GM23248 (cell line): ENCODE results near the gene CAMTA1. TPM values are rescaled to one million over a fixed set of nuclear protein-coding genes. Genes with fewer than 3 reads are reported as not detected.

Experiments used
- DNase-seq: peaks from one replicate; pipeline ENCODE4 v3.0.0-alpha.2; 2015
- H2AFZ ChIP-seq: fragments of 200-600 bp; sonication (generic); 2 replicates; pipeline ENCODE4 v1.6.1; 2016; ENCODE audit warnings: antibody characterized with exemption
- H3F3A ChIP-seq: fragments of 200-600 bp; sonication (generic); 2 replicates; pipeline ENCODE4 v1.6.1; 2016; ENCODE audit warnings: mild to moderate bottlenecking, antibody characterized with exemption, mixed run types; ENCODE audit not compliant: insufficient read depth
- H3K27ac ChIP-seq: fragments of 200-600 bp; sonication (generic); 2 replicates; pipeline ENCODE4 v1.5.1; 2016; ENCODE audit warnings: mild to moderate bottlenecking
- H3K27me3 ChIP-seq: fragments of 200-600 bp; sonication (generic); replicated peaks from 2 replicates; pipeline ENCODE4 v1.6.1; 2016; ENCODE audit warnings: mild to moderate bottlenecking; ENCODE audit not compliant: insufficient read depth
- H3K36me3 ChIP-seq: fragments of 200-600 bp; sonication (generic); 2 replicates; pipeline ENCODE4 v1.6.1; 2016; ENCODE audit warnings: low read depth, mild to moderate bottlenecking
- H3K4me1 ChIP-seq: fragments of 200-600 bp; sonication (generic); 2 replicates; pipeline ENCODE4 v1.6.1; 2016; ENCODE audit warnings: mild to moderate bottlenecking; ENCODE audit not compliant: insufficient read depth
- H3K4me2 ChIP-seq: fragments of 200-600 bp; sonication (generic); one replicate; pipeline ENCODE4 v1.6.1; 2016; ENCODE audit warnings: mild to moderate bottlenecking; ENCODE audit not compliant: unreplicated experiment
- H3K4me3 ChIP-seq: fragments of 200-600 bp; sonication (generic); 2 replicates; pipeline ENCODE4 v1.5.1; 2016; ENCODE audit warnings: mild to moderate bottlenecking
- H3K79me2 ChIP-seq: fragments of 200-600 bp; sonication (generic); 2 replicates; pipeline ENCODE4 v1.6.1; 2016; ENCODE audit warnings: mild to moderate bottlenecking; ENCODE audit not compliant: insufficient read depth
- H3K9ac ChIP-seq: fragments of 200-600 bp; sonication (generic); 2 replicates; pipeline ENCODE4 v1.6.1; 2016; ENCODE audit warnings: mild to moderate bottlenecking
- H3K9me2 ChIP-seq: fragments of 200-600 bp; sonication (generic); 2 replicates; pipeline ENCODE4 v1.6.1; 2016; ENCODE audit warnings: mixed run types, mild to moderate bottlenecking, moderate library complexity; ENCODE audit not compliant: insufficient read depth
- H3K9me3 ChIP-seq: fragments of 200-600 bp; sonication (generic); one replicate; pipeline ENCODE4 v1.6.1; 2017; ENCODE audit warnings: low read depth
- H4K20me1 ChIP-seq: fragments of 200-600 bp; sonication (generic); 2 replicates; pipeline ENCODE4 v1.6.0; 2016; ENCODE audit not compliant: insufficient read depth
- EZH2 ChIP-seq: fragments of 200-600 bp; sonication (generic); IDR thresholded peaks from 2 replicates; pipeline ENCODE4 v1.6.1; 2018; ENCODE audit warnings: antibody characterized with exemption, mild to moderate bottlenecking; ENCODE audit not compliant: insufficient read depth, poor library complexity, severe bottlenecking
- EZH2phosphoT487 ChIP-seq: fragments of 200-600 bp; sonication (generic); IDR thresholded peaks from 2 replicates; pipeline ENCODE4 v1.6.1; 2018; ENCODE audit warnings: antibody characterized with exemption, moderate library complexity, mild to moderate bottlenecking, low read depth; ENCODE audit not compliant: insufficient read depth
- WGBS, 2 experiments: methylation state at CpG; one replicate each; pipeline ENCODE4 v1.1.6; 2015 to 2017; ENCODE audit warnings: low lambda C conversion rate in 2 of 2, low coverage in 1 of 2; ENCODE audit errors: missing lambda C conversion rate in 2 of 2; 5-methylcytosine and 5-hydroxymethylcytosine counted together
- in situ Hi-C: fragments of 300-500 bp; cut with MboI; formaldehyde crosslinking; loops from 2 replicates; pipeline ENCODE4 v1.15.0; 2020
- polyA plus RNA-seq: library from polyadenylated mRNA; unstranded; fragments of >200 nt; fragmentation: Nextera tagmentation; extraction: Ambion mirVana; gene quantifications from 2 replicates; pipeline ENCODE4 v1.2.1, GENCODE V29; 2016
- total RNA-seq: library from RNA; depleted of rRNA; stranded (reverse); fragments of >200 nt; shearing (Covaris generic); gene quantifications from 2 replicates; pipeline ENCODE4 v1.2.3, GENCODE V29; 2014

The CAMTA1 gene
- total and polyA plus RNA-seq, 2 experiments from 2014 or later, result 50.1 to 165 TPM

DNA sequence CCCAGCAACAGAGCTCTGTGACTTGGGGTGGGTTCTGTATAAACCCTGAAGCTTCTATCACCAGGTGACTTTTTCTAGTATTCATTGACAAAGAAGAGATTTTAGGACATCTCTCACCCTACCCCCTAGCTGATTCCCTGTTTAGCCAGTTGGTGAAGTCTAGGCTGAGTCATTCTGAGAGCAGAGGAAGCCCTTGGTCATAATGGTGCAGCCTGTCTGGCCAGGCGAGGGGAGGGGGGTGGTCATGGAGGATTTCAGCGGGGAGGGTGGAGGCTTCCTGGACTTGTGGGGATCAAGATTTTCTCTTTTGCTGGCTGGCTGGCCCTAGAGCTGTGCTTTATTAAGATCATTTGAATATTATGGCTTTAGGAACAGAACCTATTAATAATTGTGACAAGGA is 262.6 kb downstream of the CAMTA1 start:
- no peak for DNase-seq
- peaks cover 19% of the 10 kb centered on the region for H3K27me3 ChIP-seq
- 40 to 67% methylated on average over 1 to 2 of the region's 2 CpGs for WGBS, 2 experiments
- H3K79me2 ChIP-seq, result no peaks in the 10 kb centered on the region
- H3K4me1 ChIP-seq, result no peaks in the 10 kb centered on the region
- no peak overlapping the region for H3K4me2 ChIP-seq
- TF ChIP-seq EZH2phosphoT487, result no peak
- no peak for TF ChIP-seq EZH2
- H3F3A ChIP-seq, result peaks cover 7% of the 10 kb centered on the region
- no peak overlapping the region for H3K27ac ChIP-seq
- no peaks in the 10 kb centered on the region for H4K20me1 ChIP-seq
- no peaks in the 10 kb centered on the region for H3K9me2 ChIP-seq
- no peaks in the 10 kb centered on the region for H3K9me3 ChIP-seq
- in situ Hi-C loops, result loop anchor here (10.0 kb wide), 1 partner anchor 597 kb away; no protein-coding TSS in a partner anchor
- H3K9ac ChIP-seq, result no peak overlapping the region
- H3K36me3 ChIP-seq, result no peaks in the 10 kb centered on the region
- no peak overlapping the region for H2AFZ ChIP-seq
- no peak overlapping the region for H3K4me3 ChIP-seq

DNA sequence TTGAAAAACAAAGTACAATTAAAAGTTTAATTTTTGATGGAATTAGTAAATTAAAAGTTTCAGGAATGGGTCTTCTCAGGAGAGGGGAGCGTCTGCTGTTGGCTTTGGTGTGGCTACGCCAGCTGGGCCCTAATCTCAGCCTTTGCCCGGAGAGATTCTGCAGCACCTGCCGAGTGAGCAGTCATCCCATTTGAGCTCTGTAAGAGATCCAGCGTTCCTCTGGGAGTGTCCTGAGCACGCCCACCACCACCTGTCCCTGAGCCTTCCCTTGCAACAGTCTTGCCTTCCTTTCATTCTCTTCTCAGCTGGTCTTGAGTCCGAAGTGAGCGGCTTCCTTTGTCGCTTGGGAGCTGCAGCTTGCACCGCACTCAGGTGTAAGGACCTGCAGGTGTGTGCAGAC is 263.1 kb downstream of the CAMTA1 start:
- in situ Hi-C loops, result loop anchor here (10.0 kb wide), 1 partner anchor 596 kb away; no protein-coding TSS in a partner anchor
- H2AFZ ChIP-seq, result no peak overlapping the region
- H3K4me3 ChIP-seq, result no peak overlapping the region
- no peak overlapping the region for H3K9ac ChIP-seq
- H3K9me2 ChIP-seq, result no peaks in the 10 kb centered on the region
- no peaks in the 10 kb centered on the region for H3K36me3 ChIP-seq
- H3K79me2 ChIP-seq, result no peaks in the 10 kb centered on the region
- 43 to 45% methylated on average over 10 of the region's 10 CpGs for WGBS, 2 experiments
- no peaks in the 10 kb centered on the region for H3K4me1 ChIP-seq
- H4K20me1 ChIP-seq, result no peaks in the 10 kb centered on the region
- H3K4me2 ChIP-seq, result no peak overlapping the region
- TF ChIP-seq EZH2 (no peak), EZH2phosphoT487 (no peak)
- no peak overlapping the region for H3K27ac ChIP-seq
- peaks cover 19% of the 10 kb centered on the region for H3K27me3 ChIP-seq
- DNase-seq, result no peak
- no peaks in the 10 kb centered on the region for H3K9me3 ChIP-seq
- H3F3A ChIP-seq, result peaks cover 7% of the 10 kb centered on the region

DNA sequence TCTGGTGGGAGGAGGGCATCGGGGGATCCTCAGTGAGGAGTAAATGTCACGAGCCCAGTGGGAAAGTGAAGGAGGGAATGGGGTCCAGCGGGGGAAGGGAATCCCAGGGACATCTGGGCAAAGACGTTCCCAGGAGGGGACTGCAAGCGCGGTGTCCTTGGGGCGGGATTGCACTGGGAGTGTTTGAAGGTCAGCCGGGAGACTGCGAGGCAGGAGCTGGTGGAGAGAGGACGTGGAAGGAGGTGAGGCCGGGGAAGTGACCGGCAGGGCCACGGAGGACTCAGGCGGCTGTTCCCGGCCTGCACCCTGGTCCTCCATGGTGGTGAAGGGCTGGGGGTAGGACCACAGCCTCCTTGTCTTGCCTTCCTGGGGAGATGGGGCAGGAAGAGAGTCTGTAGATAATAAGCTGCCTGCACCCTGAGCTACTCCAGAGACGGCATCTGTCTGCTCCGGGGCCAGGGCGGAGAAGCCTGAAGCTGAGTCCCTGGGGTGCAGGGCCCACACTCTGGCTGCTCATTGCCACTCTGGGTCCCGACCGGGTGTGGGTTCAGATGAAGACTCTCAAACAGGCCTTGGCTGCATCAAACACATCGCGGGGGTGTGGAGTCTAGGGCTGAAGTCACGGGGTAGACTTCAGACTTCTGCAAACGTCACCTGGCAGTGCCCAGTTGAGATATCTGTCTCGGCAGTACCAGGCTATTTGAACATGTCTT is 264.8 kb downstream of the CAMTA1 start:
- no peak for DNase-seq
- in situ Hi-C loops, result loop anchor here (10.0 kb wide), 1 partner anchor 595 kb away; no protein-coding TSS in a partner anchor
- Histone ChIP-seq H3K9me3 (no peaks in the 10 kb centered on the region), H3K9ac (no peak overlapping the region), H3K36me3 (no peaks in the 10 kb centered on the region), H3K79me2 (no peaks in the 10 kb centered on the region), H3K4me2 (no peak overlapping the region), H3K4me1 (no peaks in the 10 kb centered on the region), H4K20me1 (no peaks in the 10 kb centered on the region), H3K9me2 (no peaks in the 10 kb centered on the region), H3K27me3 (peaks cover 16% of the 10 kb centered on the region), H3F3A (peaks cover 7% of the 10 kb centered on the region), H3K27ac (no peak overlapping the region), H2AFZ (no peak overlapping the region), H3K4me3 (no peak overlapping the region)
- no peak for TF ChIP-seq EZH2phosphoT487
- TF ChIP-seq EZH2, result no peak
- whole genome bisulfite sequencing, 2 experiments, result 64% methylated on average over 25 of the region's 25 CpGs

DNA sequence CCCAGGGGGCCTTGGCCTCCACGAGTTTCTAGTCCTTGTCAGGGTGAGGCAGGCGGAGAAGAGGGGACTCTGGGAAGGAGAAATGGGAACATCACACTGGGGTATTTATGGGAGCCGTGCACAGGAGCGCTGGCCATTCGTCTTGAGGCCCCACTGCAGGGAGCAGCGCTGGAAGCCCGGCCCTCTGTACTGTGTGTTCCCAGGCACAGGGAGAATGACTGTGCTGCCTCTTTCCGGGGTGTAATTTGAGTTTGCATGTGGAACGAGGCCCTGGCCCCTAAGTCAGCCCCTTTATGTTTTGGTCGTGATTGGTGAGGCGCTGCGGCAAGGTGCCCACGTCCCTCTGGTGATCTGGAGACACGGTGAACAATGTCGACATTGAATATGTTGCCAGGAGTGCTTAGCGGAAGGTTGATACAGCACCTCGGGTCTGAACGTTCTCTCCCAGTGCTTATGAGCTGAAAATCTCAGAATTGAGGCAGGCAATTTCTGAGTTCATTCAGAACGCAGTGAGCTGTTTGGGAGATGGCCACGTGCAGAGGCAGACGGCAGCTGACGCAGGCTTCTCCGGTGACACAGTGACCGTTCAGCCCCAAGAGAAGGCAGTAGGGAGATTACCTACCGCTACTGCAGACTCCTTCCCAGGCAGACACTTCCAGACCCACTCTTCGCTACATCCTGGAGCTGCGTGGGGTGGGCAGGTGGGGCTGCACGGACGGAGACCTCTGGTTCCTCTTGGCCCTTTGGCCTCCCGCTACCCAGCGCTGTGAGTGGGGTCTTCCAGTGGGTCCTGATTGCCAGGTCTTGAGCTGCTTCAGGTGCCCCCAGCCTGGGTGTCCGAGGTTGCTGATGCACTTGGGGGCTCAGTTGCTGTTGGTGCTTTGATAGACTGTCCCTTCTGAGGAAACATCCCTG is 265.8 kb downstream of the CAMTA1 start:
- TF ChIP-seq EZH2, result no peak
- TF ChIP-seq EZH2phosphoT487, result no peak
- Histone ChIP-seq H4K20me1 (no peaks in the 10 kb centered on the region), H3K4me3 (no peak overlapping the region), H3K9me3 (no peaks in the 10 kb centered on the region), H3K27ac (no peak overlapping the region), H3K9me2 (no peaks in the 10 kb centered on the region), H2AFZ (no peak overlapping the region), H3F3A (peaks cover 7% of the 10 kb centered on the region), H3K4me1 (no peaks in the 10 kb centered on the region), H3K79me2 (no peaks in the 10 kb centered on the region), H3K9ac (no peak overlapping the region), H3K27me3 (peaks cover 16% of the 10 kb centered on the region), H3K4me2 (no peak overlapping the region), H3K36me3 (no peaks in the 10 kb centered on the region)
- 56 to 63% methylated on average over 28 to 32 of the region's 32 CpGs for WGBS, 2 experiments
- no peak for DNase-seq
- in situ Hi-C loops, result no loop called here
